ENCODE data around the gene KDM7A. TPM values are rescaled to one million over a fixed set of nuclear protein-coding genes. Genes with fewer than 3 reads are reported as not detected.

Gene KDM7A
- total and polyA plus RNA-seq, 8 donors = 2.3 to 49.8 (median 17.9) TPM

- intact Hi-C loops (cut with DNase I; ENCODE audit: low total_unique reads) = no loop called here
- Histone ChIP-seq H3K4me1 (peaks cover 0 to 21% (median 12%) of the 10 kb centered on the region in 4 donors), H3K9me3 (no peaks in the 10 kb centered on the region), H3K27ac (peak overlapping the region in 2 of 5 donors; percentile 3 to 47), H3K4me3 (no peak overlapping the region), H3K27me3 (no peaks in the 10 kb centered on the region), H3K36me3 (peaks cover 0 to 55% (median 39%) of the 10 kb centered on the region in 4 donors)
- WGBS, 5 donors = 49 to 57% (median 52%) methylated on average over 1 of the region's 1 CpG
- TF ChIP-seq EP300 (IDR thresholded peaks at IDR 0.05) (no peak), CTCF (IDR thresholded peaks at IDR 0.05) (no peak), POLR2AphosphoS5 (IDR thresholded peaks at IDR 0.05) (no peak), POLR2A (IDR thresholded peaks at IDR 0.05) (no peak)
- no peak for DNase-seq
Measured at GRCh38 chr7:140048989-140049338, 127.8 kb downstream of the KDM7A start.

GRCh38 chr7:140048138-140048537, 128.6 kb downstream of the KDM7A start:
- TF ChIP-seq POLR2AphosphoS5 (IDR thresholded peaks at IDR 0.05) (no peak), CTCF (IDR thresholded peaks at IDR 0.05) (no peak), EP300 (IDR thresholded peaks at IDR 0.05) (no peak), POLR2A (IDR thresholded peaks at IDR 0.05) (no peak)
- peaks cover 0 to 21% (median 10%) of the 10 kb centered on the region in 4 donors for H3K4me1 ChIP-seq
- no peak overlapping the region for H3K27ac ChIP-seq
- DNase-seq = no peak
- H3K36me3 ChIP-seq = peaks cover 0 to 59% (median 45%) of the 10 kb centered on the region in 4 donors
- no peak overlapping the region for H3K4me3 ChIP-seq
- intact Hi-C loops (cut with DNase I; ENCODE audit: low total_unique reads) = no loop called here
- 92 to 99% (median 93%) methylated on average over 4 of the region's 4 CpGs for WGBS, 5 donors
- H3K27me3 ChIP-seq = no peaks in the 10 kb centered on the region
- H3K9me3 ChIP-seq = no peaks in the 10 kb centered on the region

GRCh38 chr7:140047197-140047596, 129.6 kb downstream of the KDM7A start:
- Histone ChIP-seq H3K36me3 (peaks cover 0 to 69% (median 50%) of the 10 kb centered on the region in 4 donors), H3K27ac (no peak overlapping the region), H3K27me3 (no peaks in the 10 kb centered on the region), H3K9me3 (no peaks in the 10 kb centered on the region), H3K4me1 (peaks cover 0 to 21% (median 10%) of the 10 kb centered on the region in 4 donors), H3K4me3 (no peak overlapping the region)
- WGBS, 5 donors = 44 to 79% (median 75%) methylated on average over 3 of the region's 3 CpGs
- DNase-seq = no peak
- intact Hi-C loops (cut with DNase I; ENCODE audit: low total_unique reads) = no loop called here
- no peak for TF ChIP-seq CTCF (IDR thresholded peaks at IDR 0.05)
- no peak for TF ChIP-seq POLR2A (IDR thresholded peaks at IDR 0.05)
- TF ChIP-seq POLR2AphosphoS5 (IDR thresholded peaks at IDR 0.05) = no peak
- TF ChIP-seq EP300 (IDR thresholded peaks at IDR 0.05) = no peak

GRCh38 chr7:140045697-140046096, 131.1 kb downstream of the KDM7A start:
- peaks cover 0 to 21% (median 10%) of the 10 kb centered on the region in 4 donors for H3K4me1 ChIP-seq
- no peak overlapping the region for H3K27ac ChIP-seq
- no peaks in the 10 kb centered on the region for H3K9me3 ChIP-seq
- intact Hi-C loops (cut with DNase I; ENCODE audit: low total_unique reads) = no loop called here
- 61 to 79% (median 64%) methylated on average over 6 of the region's 6 CpGs for WGBS, 5 donors
- H3K36me3 ChIP-seq = peaks cover 8 to 79% (median 63%) of the 10 kb centered on the region in 4 donors
- H3K27me3 ChIP-seq = no peaks in the 10 kb centered on the region
- DNase-seq = no peak
- H3K4me3 ChIP-seq = no peak overlapping the region
- TF ChIP-seq EP300 (IDR thresholded peaks at IDR 0.05) (no peak), POLR2A (IDR thresholded peaks at IDR 0.05) (no peak), POLR2AphosphoS5 (IDR thresholded peaks at IDR 0.05) (no peak), CTCF (IDR thresholded peaks at IDR 0.05) (no peak)
